HCT116 (cell line): ENCODE data around the gene RPUSD2. TPM values are rescaled to one million over a fixed set of nuclear protein-coding genes. Genes with fewer than 3 reads are reported as not detected.

Experiments
- ATAC-seq: fragments of 200-7000 bp; cut with Tn5 transposase; 2 replicates; pipeline ENCODE4 v1.9.1; 2020; ENCODE audit warnings: mild to moderate bottlenecking, moderate library complexity
- BruUV-seq: library from RNA; stranded (reverse); fragments of 400-500 nt; replicated peaks from 2 replicates; lab custom pipeline; 2021; lab: Mats Ljungman, UMichigan
- CTCF ChIA-PET: fragments of 300-600 bp; sonication (Branson Sonifier 250); formaldehyde crosslinking; loops from one replicate; lab custom pipeline; 2021; ENCODE audit warnings: antibody characterized with exemption; lab: Charles Lee
- POLR2A ChIA-PET: fragments of 300-600, 350-600 bp; sonication (Branson Sonifier 250); formaldehyde crosslinking; loops from one replicate; lab custom pipeline; 2021; ENCODE audit warnings: antibody characterized with exemption; lab: Charles Lee
- RAD21 ChIA-PET, 2 experiments: fragments of 300-600 bp; sonication (Branson Sonifier 250); formaldehyde crosslinking; loops; one replicate each; lab custom pipeline; 2023; ENCODE audit warnings: low total read pairs in 2 of 2; ENCODE audit not compliant: uncharacterized antibody in 2 of 2, unreplicated experiment in 2 of 2, low non-redundant PET in 1 of 2; lab: Charles Lee
- DNase-seq: peaks from one replicate; pipeline ENCODE4 v3.0.0-alpha.2; 2010; ENCODE audit warnings: low read depth, low spot score
- H2AFZ ChIP-seq: fragments of 200-600 bp; shearing (Covaris generic), sonication (generic); 2 replicates; pipeline ENCODE4 v1.6.1; 2017; ENCODE audit warnings: low read depth, mixed run types, mixed read lengths, antibody characterized with exemption, low read length; ENCODE audit not compliant: poor library complexity, severe bottlenecking
- H3K27ac ChIP-seq: 2 replicates; pipeline ENCODE4 v1.5.1; 2012; ENCODE audit warnings: low read depth, low read length
- H3K27me3 ChIP-seq: fragments of 200-600 bp; sonication (generic); 2 replicates; pipeline ENCODE4 v1.6.1; 2016; ENCODE audit warnings: mixed run types, low read length, mixed read lengths; ENCODE audit not compliant: insufficient read depth
- H3K36me3 ChIP-seq, 2 experiments: fragments of 200-500 bp in 1 of 2; fragments of 200-600 bp in 1 of 2; sonication (Bioruptor generic) in 1 of 2; sonication (generic) in 1 of 2; 2 replicates each; pipeline versions ENCODE4 v1.5.1 to v1.6.1; 2014 to 2016; ENCODE audit warnings: low read length in 2 of 2, inconsistent platforms in 1 of 2, mixed read lengths in 1 of 2, mixed run types in 1 of 2; ENCODE audit not compliant: insufficient read depth in 2 of 2, control insufficient read depth in 1 of 2
- H3K4me1 ChIP-seq, 2 experiments: fragments of 200-600 bp in 1 of 2; sonication (generic) in 1 of 2; 2 replicates each; pipeline versions ENCODE4 v1.5.1 to v1.6.1; 2012 to 2017; ENCODE audit warnings: low read length in 2 of 2, inconsistent platforms in 1 of 2, mild to moderate bottlenecking in 1 of 2, mixed read lengths in 1 of 2, mixed run types in 1 of 2, moderate library complexity in 1 of 2; ENCODE audit not compliant: insufficient read depth in 2 of 2, control insufficient read depth in 1 of 2
- H3K4me2 ChIP-seq: fragments of 200-600 bp; sonication (generic); 2 replicates; pipeline ENCODE4 v1.6.1; 2017; ENCODE audit warnings: mixed run types, low read length, mixed read lengths
- H3K4me3 ChIP-seq, 2 experiments: fragments of 200-600 bp in 1 of 2; sonication (generic) in 1 of 2; replicated peaks in 1 of 2; 2 replicates each; pipeline ENCODE4 v1.5.1; 2011 to 2016; ENCODE audit warnings: low read length in 2 of 2, control low read depth in 1 of 2, low read depth in 1 of 2, mild to moderate bottlenecking in 1 of 2, mixed read lengths in 1 of 2, mixed run types in 1 of 2
- H3K79me2 ChIP-seq: fragments of 200-600 bp; sonication (generic); 2 replicates; pipeline ENCODE4 v1.6.1; 2017; ENCODE audit warnings: mild to moderate bottlenecking, mixed run types, low read length, moderate library complexity, mixed read lengths; ENCODE audit not compliant: insufficient read depth
- H3K9ac ChIP-seq: fragments of 200-600 bp; sonication (generic); 2 replicates; pipeline ENCODE4 v1.6.1; 2016; ENCODE audit warnings: low read length, mixed read lengths
- H3K9me2 ChIP-seq: fragments of 200-600 bp; sonication (generic), shearing (Covaris generic); 2 replicates; pipeline ENCODE4 v1.6.1; 2017; ENCODE audit warnings: mixed run types, mild to moderate bottlenecking, moderate library complexity; ENCODE audit not compliant: insufficient read depth
- H3K9me3 ChIP-seq, 2 experiments: fragments of 200-500 bp in 1 of 2; fragments of 200-600 bp in 1 of 2; sonication (Bioruptor generic) in 1 of 2; sonication (generic) in 1 of 2; 2 replicates each; pipeline ENCODE4 v1.6.1; 2014 to 2017; ENCODE audit warnings: low read length in 2 of 2, mixed read lengths in 2 of 2, inconsistent platforms in 1 of 2, low read depth in 1 of 2, mild to moderate bottlenecking in 1 of 2, mixed run types in 1 of 2, moderate library complexity in 1 of 2; ENCODE audit not compliant: control insufficient read depth in 1 of 2, insufficient read depth in 1 of 2
- H4K20me1 ChIP-seq: fragments of 200-600 bp; sonication (generic), shearing (Covaris generic); 2 replicates; pipeline ENCODE4 v1.6.1; 2017; ENCODE audit warnings: mixed run types, mild to moderate bottlenecking, moderate library complexity; ENCODE audit not compliant: insufficient read depth
- CEBPB ChIP-seq: IDR thresholded peaks from 2 replicates; pipeline ENCODE4 v1.6.1; 2012; ENCODE audit warnings: low read depth
- CTCF ChIP-seq, 3 experiments: fragments of 200-600 bp in 1 of 3; sonication (generic) in 1 of 3; IDR thresholded peaks in 2 of 3; conservative IDR thresholded peaks in 1 of 3; 2 replicates each; pipeline ENCODE4 v1.5.1; 2012 to 2017; ENCODE audit warnings: low read depth in 2 of 3, low read length in 2 of 3, antibody characterized with exemption in 1 of 3, borderline replicate concordance in 1 of 3, control low read depth in 1 of 3, mild to moderate bottlenecking in 1 of 3, mixed read lengths in 1 of 3, mixed run types in 1 of 3, moderate library complexity in 1 of 3; ENCODE audit not compliant: insufficient read depth in 1 of 3
- EGR1 ChIP-seq: IDR thresholded peaks from 2 replicates; pipeline ENCODE4 v1.6.1; 2012; ENCODE audit warnings: low read depth
- ELF1 ChIP-seq: IDR thresholded peaks from 2 replicates; pipeline ENCODE4 v1.6.1; 2012; ENCODE audit warnings: low read depth, borderline replicate concordance
- EZH2 ChIP-seq: fragments of 200-600 bp; sonication (generic); IDR thresholded peaks from 2 replicates; pipeline ENCODE4 v1.6.1; 2017; ENCODE audit warnings: antibody characterized with exemption, mixed run types
- FOSL1 ChIP-seq: IDR thresholded peaks from 2 replicates; pipeline ENCODE4 v1.6.1; 2012; ENCODE audit warnings: low read depth
- JUND ChIP-seq: IDR thresholded peaks from 2 replicates; pipeline ENCODE4 v1.6.1; 2012
- POLR2A ChIP-seq: IDR thresholded peaks from 2 replicates; pipeline ENCODE4 v1.7.0; 2011; ENCODE audit warnings: borderline replicate concordance; ENCODE audit not compliant: insufficient read depth, insufficient read length; ENCODE audit errors: extremely low read depth
- POLR2AphosphoS5 ChIP-seq: IDR thresholded peaks from 2 replicates; pipeline ENCODE4 v1.6.1; 2011; ENCODE audit warnings: mild to moderate bottlenecking, low read depth, low read length, moderate library complexity
- SRF ChIP-seq: IDR thresholded peaks from 2 replicates; pipeline ENCODE4 v1.6.1; 2012; ENCODE audit warnings: low read depth
- TCF7L2 ChIP-seq: IDR thresholded peaks from 2 replicates; pipeline ENCODE4 v1.7.0; 2011; ENCODE audit warnings: borderline replicate concordance, inconsistent platforms; ENCODE audit not compliant: insufficient read depth, insufficient read length; ENCODE audit errors: extremely low read depth
- YY1 ChIP-seq: IDR thresholded peaks from 2 replicates; pipeline ENCODE4 v1.6.1; 2011; ENCODE audit warnings: low read length, low read depth, moderate library complexity, mild to moderate bottlenecking; ENCODE audit not compliant: insufficient replicate concordance; ENCODE audit errors: extremely low read depth
- ZFX ChIP-seq: fragments of 450-650 bp; IDR thresholded peaks from 2 replicates; pipeline ENCODE4 v1.6.1; 2017
- ZNF274 ChIP-seq: fragments of 200-500 bp; sonication (Bioruptor generic); IDR thresholded peaks from 2 replicates; pipeline ENCODE4 v1.6.1; 2014; ENCODE audit warnings: mild to moderate bottlenecking, low read depth, low read length, inconsistent platforms
- intact Hi-C: fragments of 100-400 bp; cut with micrococcal nuclease; formaldehyde crosslinking; loops from 2 replicates; pipeline ENCODE4 v1.10.0; 2022
- total RNA-seq: library from RNA; stranded (reverse); gene quantifications from one replicate; pipeline ENCODE4 v1.2.1, GENCODE V29; 2021; ENCODE audit not compliant: unreplicated experiment
- TF ChIP-seq, protein P1 (sequence below): IDR thresholded peaks from 2 replicates; pipeline ENCODE4 v1.6.1; 2012
- TF ChIP-seq, protein P2 (sequence below): IDR thresholded peaks from 2 replicates; pipeline ENCODE4 v1.6.1; 2012

Gene RPUSD2
- total RNA-seq, 1 experiment from 2014 or later, result 22.5 TPM

DNA sequence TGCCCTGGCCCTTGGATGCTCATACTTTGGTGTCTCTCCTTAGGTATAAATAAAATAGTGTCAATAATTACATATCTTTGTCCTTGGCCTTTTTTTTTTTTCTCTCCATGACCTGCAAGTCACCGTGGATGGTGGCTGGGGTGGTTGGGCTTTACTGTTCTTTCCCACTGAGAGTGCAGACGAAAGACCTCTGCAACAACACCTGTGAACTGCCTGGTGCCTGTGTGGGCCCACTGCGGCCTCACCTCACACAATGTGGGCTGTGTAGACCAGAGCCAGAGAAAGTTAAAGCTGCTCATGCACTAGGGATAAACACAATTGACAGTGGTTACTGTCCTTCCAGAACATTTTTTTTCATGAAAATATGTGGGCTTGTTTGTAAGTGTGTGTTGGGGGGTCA lies 43.2 kb upstream of the RPUSD2 start:
- Histone ChIP-seq H3K36me3 (no peaks in the 10 kb centered on the region), H4K20me1 (no peaks in the 10 kb centered on the region), H3K4me1 (no peaks in the 10 kb centered on the region), H3K9me3 (no peaks in the 10 kb centered on the region), H3K4me3 (no peak overlapping the region), H3K27ac (no peak overlapping the region), H3K9ac (no peak overlapping the region), H3K79me2 (no peaks in the 10 kb centered on the region), H3K4me2 (no peak overlapping the region), H3K27me3 (no peaks in the 10 kb centered on the region), H2AFZ (no peak overlapping the region), H3K9me2 (no peaks in the 10 kb centered on the region)
- TF ChIP-seq ZFX (no peak), EZH2 (no peak), EGR1 (no peak), POLR2A (no peak), CEBPB (no peak), POLR2AphosphoS5 (no peak), ELF1 (no peak), YY1 (no peak), JUND (no peak), CTCF (IDR thresholded peaks at IDR 0.05 in 2 of 3, conservative IDR thresholded peaks at IDR 0.05 in 1 of 3; ENCODE audit: borderline replicate concordance in 1 of 3, insufficient read depth in 1 of 3, low read depth in 2 of 3, low read length in 2 of 3) (no peak), ZNF274 (no peak), TCF7L2 (no peak), FOSL1 (no peak), SRF (no peak)
- TF ChIP-seq, protein P1, sequence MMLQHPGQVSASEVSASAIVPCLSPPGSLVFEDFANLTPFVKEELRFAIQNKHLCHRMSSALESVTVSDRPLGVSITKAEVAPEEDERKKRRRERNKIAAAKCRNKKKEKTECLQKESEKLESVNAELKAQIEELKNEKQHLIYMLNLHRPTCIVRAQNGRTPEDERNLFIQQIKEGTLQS, result no peak
- TF ChIP-seq, protein P2, sequence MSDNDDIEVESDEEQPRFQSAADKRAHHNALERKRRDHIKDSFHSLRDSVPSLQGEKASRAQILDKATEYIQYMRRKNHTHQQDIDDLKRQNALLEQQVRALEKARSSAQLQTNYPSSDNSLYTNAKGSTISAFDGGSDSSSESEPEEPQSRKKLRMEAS, result no peak
- ChIA-PET POLR2A (no interaction called here), RAD21 (no interaction called here), CTCF (interaction anchor here (0.7 kb wide), 1 partner anchor 43 kb away, joined by 3 read pairs; no protein-coding TSS in a partner anchor)
- intact Hi-C loops, result no loop called here
- BruUV-seq, result no TSS peak
- DNase-seq, result no peak
- ATAC-seq, result no peak
